Kidney glomerular epithelial cell (primary cell): Measurements from ENCODE around the gene EMILIN3.

Experiments used
- DNase-seq: peaks from one replicate; lab custom pipeline; 2025; lab: John Stamatoyannopoulos, UW

Gene EMILIN3

GRCh38 chr20:41363601-41364000 lies 3.0 kb downstream of the EMILIN3 start:
- no peak for DNase-seq

GRCh38 chr20:41362748-41363140 lies 3.9 kb downstream of the EMILIN3 start:
- no peak for DNase-seq

- no peak for DNase-seq
Observed at GRCh38 chr20:41361757-41362747, 4.6 kb downstream of the EMILIN3 start.

- no peak for DNase-seq
Observed at GRCh38 chr20:41360831-41361756, 5.5 kb downstream of the EMILIN3 start.

GRCh38 chr20:41359541-41360011 lies 7.0 kb downstream of the EMILIN3 start:
- no peak for DNase-seq

GRCh38 chr20:41358717-41359116 lies 7.9 kb downstream of the EMILIN3 start:
- DNase-seq: no peak

- no peak for DNase-seq
Observed at GRCh38 chr20:41358230-41358629, 8.4 kb downstream of the EMILIN3 start.

GRCh38 chr20:41357424-41358163 lies 9.0 kb downstream of the EMILIN3 start:
- DNase-seq: no peak

- DNase-seq: no peak
Observed at GRCh38 chr20:41356951-41357350, 9.7 kb downstream of the EMILIN3 start.

GRCh38 chr20:41355598-41356203 lies 10.9 kb downstream of the EMILIN3 start:
- no peak for DNase-seq

- no peak for DNase-seq
Observed at GRCh38 chr20:41355192-41355591, 11.4 kb downstream of the EMILIN3 start.

- DNase-seq: no peak
Observed at GRCh38 chr20:41353530-41353929, 13.1 kb downstream of the EMILIN3 start.

- DNase-seq: no peak
Observed at GRCh38 chr20:41352666-41353065, 14.0 kb downstream of the EMILIN3 start.

- DNase-seq: no peak
Observed at GRCh38 chr20:41352106-41352505, 14.5 kb downstream of the EMILIN3 start.

GRCh38 chr20:41350408-41350962 lies 16.1 kb downstream of the EMILIN3 start:
- DNase-seq: no peak

- no peak for DNase-seq
Observed at GRCh38 chr20:41349943-41350342, 16.7 kb downstream of the EMILIN3 start.

- DNase-seq: no peak
Observed at GRCh38 chr20:41349266-41349665, 17.4 kb downstream of the EMILIN3 start.

- DNase-seq: no peak
Observed at GRCh38 chr20:41348430-41349172, 18.0 kb downstream of the EMILIN3 start.

- no peak for DNase-seq
Observed at GRCh38 chr20:41347523-41348429, 18.8 kb downstream of the EMILIN3 start.
